Astrocyte (in vitro differentiated cells and primary cell): Measurements from ENCODE around the gene GRAP.

Source experiments
- EZH2 ChIP-seq: IDR thresholded peaks from 2 replicates; pipeline ENCODE4 v1.6.1; 2012; ENCODE audit warnings: mild to moderate bottlenecking, low read length, inconsistent platforms; ENCODE audit not compliant: insufficient read depth
- TF ChIP-seq, protein P1 (sequence below): IDR thresholded peaks from 2 replicates; pipeline ENCODE4 v1.5.1; 2011; ENCODE audit warnings: low read depth, mild to moderate bottlenecking, inconsistent platforms, low read length, moderate library complexity; ENCODE audit not compliant: insufficient read depth

DNA sequence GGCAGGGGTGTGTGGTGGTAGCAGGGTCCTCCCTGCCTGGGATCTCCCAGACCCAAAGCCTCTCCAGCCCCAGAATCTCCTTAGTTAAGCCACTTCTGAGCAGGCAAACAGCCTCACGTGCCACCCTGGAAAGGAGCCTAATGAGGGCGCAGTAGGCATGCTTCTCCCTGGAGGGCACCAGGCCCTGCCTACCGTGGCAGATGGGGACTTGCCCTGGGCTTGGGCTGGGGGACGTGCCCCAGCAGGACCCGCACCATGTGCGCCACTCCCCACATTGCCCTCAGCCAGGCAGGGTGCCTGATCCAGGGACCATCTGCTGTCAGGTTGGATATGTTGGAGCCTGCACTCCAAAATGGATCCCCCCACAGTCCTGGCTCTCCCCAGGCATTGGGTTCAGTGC is 56.4 kb downstream of the GRAP start:
- TF ChIP-seq, protein P1, sequence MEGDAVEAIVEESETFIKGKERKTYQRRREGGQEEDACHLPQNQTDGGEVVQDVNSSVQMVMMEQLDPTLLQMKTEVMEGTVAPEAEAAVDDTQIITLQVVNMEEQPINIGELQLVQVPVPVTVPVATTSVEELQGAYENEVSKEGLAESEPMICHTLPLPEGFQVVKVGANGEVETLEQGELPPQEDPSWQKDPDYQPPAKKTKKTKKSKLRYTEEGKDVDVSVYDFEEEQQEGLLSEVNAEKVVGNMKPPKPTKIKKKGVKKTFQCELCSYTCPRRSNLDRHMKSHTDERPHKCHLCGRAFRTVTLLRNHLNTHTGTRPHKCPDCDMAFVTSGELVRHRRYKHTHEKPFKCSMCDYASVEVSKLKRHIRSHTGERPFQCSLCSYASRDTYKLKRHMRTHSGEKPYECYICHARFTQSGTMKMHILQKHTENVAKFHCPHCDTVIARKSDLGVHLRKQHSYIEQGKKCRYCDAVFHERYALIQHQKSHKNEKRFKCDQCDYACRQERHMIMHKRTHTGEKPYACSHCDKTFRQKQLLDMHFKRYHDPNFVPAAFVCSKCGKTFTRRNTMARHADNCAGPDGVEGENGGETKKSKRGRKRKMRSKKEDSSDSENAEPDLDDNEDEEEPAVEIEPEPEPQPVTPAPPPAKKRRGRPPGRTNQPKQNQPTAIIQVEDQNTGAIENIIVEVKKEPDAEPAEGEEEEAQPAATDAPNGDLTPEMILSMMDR = no peak
- TF ChIP-seq EZH2 = no peak
